Heart left ventricle (tissue), 13 donors: Measurements from ENCODE around the gene SYNCRIP.

Source experiments
- POLR2A ChIP-seq, 2 donors: fragments of 450-650 bp; IDR thresholded peaks; one replicate each; pipeline ENCODE4 v1.6.1; 2017; ENCODE audit warnings: antibody characterized with exemption in 2 of 2, mild to moderate bottlenecking in 2 of 2, moderate library complexity in 2 of 2
- TF ChIP-seq, protein P1 (sequence below), 12 donors: fragments of 200-600 bp; sonication (generic) in 4 of 12; IDR thresholded peaks; one replicate each; pipeline versions ENCODE4 v1.5.0 to v1.8.0; 2018 to 2022; ENCODE audit warnings: antibody characterized with exemption in 12 of 12, mild to moderate bottlenecking in 5 of 12
- donor health status: ischemic (EF 13 %, LVEDD 7.1; RV severe dilation, severe dysfunction).
- donor health status: DM: no; HTN: yes; CAD: no.
- donor health status: DM: no; HTN: no; CAD: no.
- donor health status: ischemic (EF 25% LVEDD 6.9; RV normal size, moderate dysfunction).
- donor health status: ischemic (EF 25% LVEDD 5.7; RV mildly dilated, moderate dysfunction).
- donor health status: ischemic (EF 35%, LVEDD 5.7; RV mildly dilated, moderate dysfunction).
- donor health status: nonischemic (EF 11% LVEDD 7.7; RV severe dilation, severe dysfunction).
- donor health status: DM: yes; HTN: yes; CAD: no.
- donor health status: PGD.
- donor health status: ischemic (EF 29% LVEDD 5.4; RV normal size, mild dysfunction).
- donor health status: nonischemic (EF 23%, LVEDD 6.1; RV moderate dilation, normal function).

DNA sequence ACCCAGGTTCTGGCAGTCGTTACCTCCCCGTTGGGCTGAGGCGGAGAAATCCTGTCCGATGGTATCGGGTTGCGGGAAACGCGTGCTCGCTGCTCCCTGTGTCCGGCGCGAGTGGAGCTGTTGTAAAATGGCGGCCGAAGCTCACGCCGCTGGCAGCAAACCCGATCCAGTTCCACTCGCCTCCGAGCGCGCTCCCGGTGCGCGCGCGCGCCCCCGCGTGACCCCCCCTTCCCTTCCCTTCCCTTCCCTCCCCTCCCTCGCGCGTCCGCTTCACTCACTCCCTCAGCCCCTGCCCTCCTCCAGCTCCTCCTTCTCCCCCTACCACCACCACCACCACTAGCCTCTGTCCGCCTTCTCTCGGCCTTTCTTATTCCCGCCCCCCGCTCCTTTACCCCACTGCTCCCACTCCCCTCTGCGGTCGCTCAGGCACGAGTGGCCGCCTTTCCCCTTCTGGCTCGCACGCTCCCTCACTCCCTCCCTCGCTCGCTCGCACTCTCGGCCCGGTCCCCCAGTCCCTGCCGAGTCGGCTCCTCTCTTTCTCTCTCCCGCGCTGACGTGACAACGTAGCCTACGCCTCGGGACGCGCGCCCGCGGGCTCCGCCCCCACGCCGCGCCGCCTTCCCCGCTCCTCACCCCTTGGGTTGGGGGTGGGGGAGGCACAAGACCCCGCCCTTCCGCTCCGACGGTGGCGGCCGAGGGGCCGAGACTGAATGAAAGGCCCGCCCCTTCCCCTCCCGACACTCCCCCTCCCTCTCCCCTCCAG, at the start of gene SYNCRIP:
- TF ChIP-seq, protein P1, sequence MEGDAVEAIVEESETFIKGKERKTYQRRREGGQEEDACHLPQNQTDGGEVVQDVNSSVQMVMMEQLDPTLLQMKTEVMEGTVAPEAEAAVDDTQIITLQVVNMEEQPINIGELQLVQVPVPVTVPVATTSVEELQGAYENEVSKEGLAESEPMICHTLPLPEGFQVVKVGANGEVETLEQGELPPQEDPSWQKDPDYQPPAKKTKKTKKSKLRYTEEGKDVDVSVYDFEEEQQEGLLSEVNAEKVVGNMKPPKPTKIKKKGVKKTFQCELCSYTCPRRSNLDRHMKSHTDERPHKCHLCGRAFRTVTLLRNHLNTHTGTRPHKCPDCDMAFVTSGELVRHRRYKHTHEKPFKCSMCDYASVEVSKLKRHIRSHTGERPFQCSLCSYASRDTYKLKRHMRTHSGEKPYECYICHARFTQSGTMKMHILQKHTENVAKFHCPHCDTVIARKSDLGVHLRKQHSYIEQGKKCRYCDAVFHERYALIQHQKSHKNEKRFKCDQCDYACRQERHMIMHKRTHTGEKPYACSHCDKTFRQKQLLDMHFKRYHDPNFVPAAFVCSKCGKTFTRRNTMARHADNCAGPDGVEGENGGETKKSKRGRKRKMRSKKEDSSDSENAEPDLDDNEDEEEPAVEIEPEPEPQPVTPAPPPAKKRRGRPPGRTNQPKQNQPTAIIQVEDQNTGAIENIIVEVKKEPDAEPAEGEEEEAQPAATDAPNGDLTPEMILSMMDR (IDR thresholded peaks at IDR 0.05): no peak
- peak; percentile 23 to 86 for TF ChIP-seq POLR2A (IDR thresholded peaks at IDR 0.05)
